H54 (cell line): ENCODE data around the gene ARMC9.
"Not testable (repeated sequence)": the region's sequence is repeated elsewhere in the genome, so short reads cannot be mapped to it uniquely, and the experiment has no call there.

Source experiments
- DNase-seq: peaks from one replicate; pipeline ENCODE4 v3.0.0; 2011; ENCODE audit warnings: low spot score, mixed read lengths; ENCODE audit not compliant: insufficient read length
- FAIRE-seq: peaks from 3 replicates; lab custom pipeline; 2011; peaks lifted over from hg19 to GRCh38; lab: Jason Lieb, UNC
- POLR2A ChIP-seq: IDR thresholded peaks from 2 replicates; pipeline ENCODE4 v1.6.1; 2011; ENCODE audit warnings: low read depth, mild to moderate bottlenecking, low read length

ARMC9 gene

GRCh38 chr2:231299267-231299666 lies 100.8 kb downstream of the ARMC9 start:
- DNase-seq: no peak
- no peak for FAIRE-seq

GRCh38 chr2:231300020-231300721 lies 101.7 kb downstream of the ARMC9 start:
- DNase-seq (no peak), FAIRE-seq (no peak)
- TF ChIP-seq POLR2A: no peak

More at GRCh38 chr2:231299267-231299666, 100.8 kb downstream of the ARMC9 start:
- TF ChIP-seq POLR2A: no peak

- no peak for TF ChIP-seq POLR2A
- FAIRE-seq (no peak), DNase-seq (no peak)
Measured at GRCh38 chr2:231300722-231301076, 102.3 kb downstream of the ARMC9 start.

- not testable (repeated sequence) for FAIRE-seq
Measured at GRCh38 chr2:231304259-231304658, 105.8 kb downstream of the ARMC9 start.

GRCh38 chr2:231305221-231305620 lies 106.8 kb downstream of the ARMC9 start:
- FAIRE-seq (no peak), DNase-seq (no peak)
- no peak for TF ChIP-seq POLR2A

More at GRCh38 chr2:231304259-231304658, 105.8 kb downstream of the ARMC9 start:
- DNase-seq: not testable (repeated sequence)

- TF ChIP-seq POLR2A: no peak
- DNase-seq: no peak
- FAIRE-seq: no peak
Measured at GRCh38 chr2:231306791-231307393, 108.5 kb downstream of the ARMC9 start.

GRCh38 chr2:231308219-231308618 lies 109.8 kb downstream of the ARMC9 start:
- DNase-seq (no peak), FAIRE-seq (no peak)
- TF ChIP-seq POLR2A: no peak

- no peak for TF ChIP-seq POLR2A
- DNase-seq (peak; percentile 67), FAIRE-seq (peak; percentile 33)
Measured at GRCh38 chr2:231308631-231309428, 110.4 kb downstream of the ARMC9 start.

GRCh38 chr2:231312066-231312465 lies 113.6 kb downstream of the ARMC9 start:
- no peak for DNase-seq
- no peak for FAIRE-seq
- TF ChIP-seq POLR2A: no peak

- FAIRE-seq (no peak), DNase-seq (no peak)
- TF ChIP-seq POLR2A: no peak
Measured at GRCh38 chr2:231315896-231316295, 117.5 kb downstream of the ARMC9 start.

- no peak for DNase-seq
- FAIRE-seq: no peak
- no peak for TF ChIP-seq POLR2A
Measured at GRCh38 chr2:231317579-231317978, 119.1 kb downstream of the ARMC9 start.

GRCh38 chr2:231318436-231318835 lies 120.0 kb downstream of the ARMC9 start:
- DNase-seq: no peak
- TF ChIP-seq POLR2A: no peak
- no peak for FAIRE-seq

GRCh38 chr2:231318954-231319353 lies 120.5 kb downstream of the ARMC9 start:
- DNase-seq (no peak), FAIRE-seq (no peak)
- no peak for TF ChIP-seq POLR2A

GRCh38 chr2:231319867-231320266 lies 121.4 kb downstream of the ARMC9 start:
- no peak for DNase-seq
- no peak for TF ChIP-seq POLR2A
- FAIRE-seq: no peak
